ENCODE results near the gene SPNS2. TPM values are rescaled to one million over a fixed set of nuclear protein-coding genes. Genes with fewer than 3 reads are reported as not detected.

SPNS2 gene, protein sequence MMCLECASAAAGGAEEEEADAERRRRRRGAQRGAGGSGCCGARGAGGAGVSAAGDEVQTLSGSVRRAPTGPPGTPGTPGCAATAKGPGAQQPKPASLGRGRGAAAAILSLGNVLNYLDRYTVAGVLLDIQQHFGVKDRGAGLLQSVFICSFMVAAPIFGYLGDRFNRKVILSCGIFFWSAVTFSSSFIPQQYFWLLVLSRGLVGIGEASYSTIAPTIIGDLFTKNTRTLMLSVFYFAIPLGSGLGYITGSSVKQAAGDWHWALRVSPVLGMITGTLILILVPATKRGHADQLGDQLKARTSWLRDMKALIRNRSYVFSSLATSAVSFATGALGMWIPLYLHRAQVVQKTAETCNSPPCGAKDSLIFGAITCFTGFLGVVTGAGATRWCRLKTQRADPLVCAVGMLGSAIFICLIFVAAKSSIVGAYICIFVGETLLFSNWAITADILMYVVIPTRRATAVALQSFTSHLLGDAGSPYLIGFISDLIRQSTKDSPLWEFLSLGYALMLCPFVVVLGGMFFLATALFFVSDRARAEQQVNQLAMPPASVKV
- 30.0 TPM for total RNA-seq

- DNase-seq (ENCODE audit: low spot score), result no peak
Measured at GRCh38 chr17:4498461-4499397, at the start of gene SPNS2. TSS of gene SPNS2 (plus strand) at chr17:4498881. CDS start at chr17:4499048, 167 bp downstream.

- DNase-seq (ENCODE audit: low spot score), result no peak
Measured at GRCh38 chr17:4449736-4450135, 48.9 kb upstream of the SPNS2 start.

- no peak for DNase-seq (ENCODE audit: low spot score)
Measured at GRCh38 chr17:4450710-4451316, 47.9 kb upstream of the SPNS2 start.

DNA sequence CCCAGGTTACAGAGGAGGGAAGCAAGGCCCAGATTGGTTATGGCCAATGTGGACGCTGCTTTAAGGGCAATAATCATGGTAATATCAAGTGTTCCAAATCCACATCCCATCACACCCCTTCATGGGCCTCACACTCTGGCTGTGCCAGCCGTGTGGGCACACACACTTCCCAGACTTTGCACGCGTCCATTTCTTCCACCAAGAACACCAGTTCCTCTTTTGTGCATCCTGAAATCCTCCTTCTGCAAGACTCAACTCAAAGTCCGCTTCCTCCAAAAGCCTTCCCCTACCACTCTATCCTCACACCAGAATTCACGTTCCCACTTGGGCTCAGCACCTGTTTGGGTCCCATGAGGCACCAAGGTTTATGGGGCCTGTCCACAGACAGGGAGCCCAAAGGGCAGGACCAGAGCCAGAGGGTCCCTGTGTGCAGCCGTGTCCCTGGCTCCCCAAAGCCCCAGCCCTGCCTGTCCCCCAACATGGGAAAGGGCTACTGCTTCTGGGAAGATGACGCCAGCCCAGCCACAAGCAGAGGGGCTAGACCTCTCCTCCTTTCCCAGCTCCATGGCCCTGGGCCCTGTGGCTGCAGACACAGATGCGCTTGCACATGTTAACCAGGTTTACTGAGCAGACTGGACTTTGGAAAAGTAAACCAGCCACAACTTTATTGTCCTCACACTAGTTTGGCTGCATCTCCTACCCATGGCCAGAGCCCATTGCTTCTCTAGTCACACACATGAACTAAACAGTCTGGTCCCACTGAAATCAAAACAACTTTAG, 44.7 kb upstream of the SPNS2 start:
- DNase-seq (ENCODE audit: low spot score), result no peak

- DNase-seq (ENCODE audit: low spot score), result no peak
Measured at GRCh38 chr17:4460661-4461060, 38.0 kb upstream of the SPNS2 start.

DNA sequence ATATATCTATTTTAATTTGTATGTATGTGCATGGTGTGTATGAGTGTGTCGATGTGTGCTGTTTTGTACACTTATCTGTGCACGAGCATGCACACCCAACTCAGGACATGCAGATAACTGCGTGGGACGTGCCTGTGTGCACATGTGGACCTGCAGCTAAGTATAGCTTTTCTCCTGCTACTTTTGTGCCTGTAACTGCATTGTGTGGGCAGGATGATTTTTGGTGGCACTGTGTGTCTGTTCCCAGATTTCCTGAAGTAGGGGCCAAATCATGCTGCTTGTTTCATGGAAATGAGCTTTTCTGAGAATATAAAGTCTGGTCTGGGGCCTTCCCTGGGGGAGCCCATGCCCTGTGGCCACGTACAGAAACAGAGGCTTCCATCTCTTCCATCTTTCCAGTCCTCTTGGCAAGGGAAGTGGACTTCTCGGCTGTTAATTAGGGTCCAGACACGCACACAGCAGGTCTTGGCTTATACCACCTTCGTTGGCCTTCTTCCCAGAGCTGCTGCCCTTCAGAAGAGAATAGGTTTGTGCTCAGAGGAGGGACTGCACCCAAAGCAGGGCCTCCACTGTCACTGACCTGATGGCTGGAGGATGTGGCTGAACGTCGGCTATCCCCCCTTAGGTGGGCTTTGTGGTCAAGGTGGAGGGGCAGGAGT, 34.7 kb upstream of the SPNS2 start:
- no peak for DNase-seq (ENCODE audit: low spot score)

DNA sequence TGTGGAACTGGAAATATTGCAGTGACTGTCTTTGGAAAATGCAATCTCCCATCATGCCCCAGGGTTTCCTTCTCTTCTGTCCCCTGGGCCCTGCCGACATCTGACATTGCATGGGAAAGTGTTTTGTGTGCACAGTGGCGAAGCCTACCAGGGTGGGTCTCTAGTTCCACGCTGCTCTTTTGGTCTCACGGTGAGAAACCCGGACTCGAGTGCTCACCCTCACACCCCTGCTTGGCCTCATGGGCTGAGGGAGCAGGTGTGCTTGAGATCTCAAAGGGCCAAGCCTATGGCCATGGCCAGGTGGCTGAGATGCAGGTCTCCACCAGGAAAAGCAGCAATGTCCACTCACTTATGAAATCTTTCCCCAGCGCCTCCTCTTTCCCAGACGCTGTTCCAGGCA, 32.9 kb upstream of the SPNS2 start:
- DNase-seq (ENCODE audit: low spot score), result no peak

DNA sequence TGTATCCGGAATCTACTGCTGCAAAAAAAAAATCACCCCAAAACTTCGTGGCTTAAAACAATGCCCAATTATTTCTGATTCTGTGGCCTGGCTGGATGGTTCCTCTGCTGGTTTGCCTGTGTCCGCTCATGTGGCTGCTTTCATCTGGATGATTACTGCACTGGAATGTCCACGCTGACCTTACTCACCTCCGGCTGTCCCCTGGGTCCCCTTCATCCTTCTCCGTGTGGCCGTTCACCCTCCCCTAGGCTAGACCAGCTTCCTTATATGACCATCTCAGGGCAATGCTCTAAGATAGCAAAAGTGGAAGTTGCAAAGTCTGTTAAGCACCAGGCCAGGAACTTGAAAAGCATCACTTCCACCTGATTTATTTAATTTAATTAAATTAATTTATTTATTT, 31.4 kb upstream of the SPNS2 start:
- no peak for DNase-seq (ENCODE audit: low spot score)

DNA sequence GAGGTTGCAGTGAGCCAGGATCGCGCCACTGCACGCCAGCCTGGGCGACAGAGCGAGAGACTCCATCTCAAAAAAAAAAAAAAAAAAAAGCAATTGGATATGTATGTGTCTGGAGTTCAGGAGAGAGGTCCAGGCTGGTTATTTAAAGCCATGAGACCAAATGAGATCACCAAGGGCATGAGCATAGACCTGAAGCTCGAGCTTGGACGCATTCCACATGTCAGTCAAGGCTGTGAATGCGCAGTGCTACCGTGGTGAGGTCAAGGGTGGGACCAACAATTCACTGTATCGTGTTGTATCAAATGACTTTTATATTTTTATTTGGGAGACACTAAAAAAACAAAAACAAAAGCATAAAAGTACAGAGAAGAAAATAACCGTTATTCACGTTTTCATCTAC, 29.1 kb upstream of the SPNS2 start:
- DNase-seq (ENCODE audit: low spot score), result no peak

- no peak for DNase-seq (ENCODE audit: low spot score)
Measured at GRCh38 chr17:4472286-4472685, 26.4 kb upstream of the SPNS2 start.

- no peak for DNase-seq (ENCODE audit: low spot score)
Measured at GRCh38 chr17:4474093-4474492, 24.6 kb upstream of the SPNS2 start.

- DNase-seq (ENCODE audit: low spot score), result no peak
Measured at GRCh38 chr17:4475001-4475400, 23.7 kb upstream of the SPNS2 start.

- DNase-seq (ENCODE audit: low spot score), result no peak
Measured at GRCh38 chr17:4475463-4475862, 23.2 kb upstream of the SPNS2 start.

DNA sequence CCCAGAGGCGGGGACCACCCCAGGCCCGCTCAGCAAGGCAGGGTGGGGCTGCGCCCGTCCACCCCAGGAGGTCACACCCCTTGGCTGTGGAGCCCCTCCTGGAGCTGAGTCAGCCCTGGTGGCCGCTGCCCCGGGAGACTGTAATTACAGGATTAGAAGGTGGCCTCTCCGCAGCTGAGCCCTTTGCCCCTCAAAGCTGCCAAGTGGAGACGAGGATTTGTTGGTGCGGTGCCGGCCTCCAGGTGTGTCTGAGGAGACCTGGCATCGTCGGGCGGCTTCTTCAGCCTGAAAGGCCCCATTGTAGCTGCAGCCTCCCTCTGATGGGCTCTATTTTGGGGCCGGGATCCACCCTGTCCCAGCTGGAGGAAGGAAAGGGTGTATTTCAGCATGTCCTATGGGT, 22.7 kb upstream of the SPNS2 start:
- DNase-seq (ENCODE audit: low spot score), result no peak

GRCh38 chr17:4476511-4477070, 22.1 kb upstream of the SPNS2 start:
- DNase-seq (ENCODE audit: low spot score), result peak; percentile 83

DNA sequence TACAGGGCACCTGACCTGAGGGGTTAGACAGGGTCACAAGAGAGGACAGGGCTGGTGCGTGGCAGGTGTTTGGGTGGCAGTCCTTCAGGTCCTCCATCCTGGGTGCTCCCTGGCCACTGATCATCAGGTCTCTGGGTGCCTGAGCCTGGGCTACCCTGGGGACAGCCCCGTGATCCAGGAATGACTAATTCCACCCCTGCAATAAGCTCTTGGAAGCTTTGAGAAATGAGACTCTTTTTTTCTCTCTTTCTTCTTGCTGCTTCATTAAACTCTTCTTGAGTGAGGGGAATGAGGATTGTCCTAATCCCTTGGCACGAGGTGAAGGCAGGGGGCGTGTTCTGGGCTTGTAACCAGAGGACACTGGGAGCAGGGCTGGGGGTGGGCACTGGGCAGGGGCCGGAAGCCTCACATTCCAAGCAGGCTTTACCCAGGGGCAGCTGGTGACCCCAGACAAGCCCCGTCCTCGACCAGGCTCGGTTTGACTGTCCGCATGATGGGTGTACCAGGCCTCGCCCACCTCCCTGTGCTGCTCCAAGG, 21.4 kb upstream of the SPNS2 start:
- no peak for DNase-seq (ENCODE audit: low spot score)

DNA sequence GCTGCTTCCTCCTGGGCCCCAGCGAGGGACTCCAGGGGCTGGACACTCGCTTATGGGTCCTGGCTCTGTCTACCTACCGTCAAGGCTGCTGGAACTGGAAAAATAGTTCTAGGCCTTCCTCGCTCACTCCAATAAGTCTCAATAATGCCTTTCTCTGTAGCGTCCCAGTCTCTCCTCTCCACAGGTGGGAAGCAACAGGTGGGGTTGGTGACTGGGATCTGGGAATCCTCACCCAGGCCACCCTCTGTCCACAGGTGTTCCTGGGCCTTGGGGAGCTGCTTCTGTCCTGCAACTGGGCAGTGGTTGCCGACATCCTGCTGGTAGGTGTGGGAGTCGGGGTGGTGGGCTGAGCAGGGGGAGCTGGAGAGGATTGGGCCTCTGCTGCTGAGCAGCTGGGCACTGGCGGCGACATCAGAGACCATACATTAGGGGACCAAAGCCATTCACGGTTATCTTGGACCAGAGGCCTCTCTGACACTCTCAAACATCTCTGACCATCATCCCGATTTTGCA, 20.3 kb upstream of the SPNS2 start:
- no peak for DNase-seq (ENCODE audit: low spot score)

DNA sequence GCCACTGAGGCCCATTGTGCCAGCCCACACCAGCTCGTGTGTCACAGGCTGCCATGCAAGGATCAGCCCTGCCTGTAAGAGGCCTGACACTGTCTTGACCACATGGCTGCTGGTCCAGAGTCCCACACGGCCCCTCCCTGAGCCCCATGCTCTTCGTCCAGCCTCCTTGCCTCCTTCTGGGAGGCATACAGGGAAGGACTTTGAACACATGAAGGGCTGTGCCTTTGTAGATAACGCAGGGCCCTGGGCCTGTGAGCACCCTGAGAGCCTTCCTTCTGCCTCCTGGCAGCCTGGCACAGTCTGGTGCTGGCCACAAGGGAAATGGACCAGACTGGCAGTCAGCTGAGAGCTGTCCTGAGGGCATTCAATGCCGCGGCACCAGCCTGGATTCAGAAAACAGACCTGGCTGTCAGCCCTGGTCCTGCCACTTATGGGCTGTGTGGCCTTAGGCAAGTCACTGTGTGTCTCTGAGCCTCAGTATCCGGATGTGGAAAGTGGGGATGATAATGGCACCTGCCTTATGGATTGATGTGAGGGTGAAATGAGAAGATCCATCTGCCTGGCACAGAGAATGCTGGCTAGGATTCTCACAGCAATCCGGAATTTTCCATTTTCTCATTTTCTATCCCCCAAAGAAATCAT, 19.2 kb upstream of the SPNS2 start:
- no peak for DNase-seq (ENCODE audit: low spot score)

- no peak for DNase-seq (ENCODE audit: low spot score)
Measured at GRCh38 chr17:4479982-4480751, 18.5 kb upstream of the SPNS2 start.

All from ureter (tissue), 1 donor.